HepG2 (cell line): ENCODE results near the gene TBCE. TPM values are rescaled to one million over a fixed set of nuclear protein-coding genes. Genes with fewer than 3 reads are reported as not detected.

Experiments used
- BHLHE40 ChIP-seq: IDR thresholded peaks from 2 replicates; pipeline ENCODE4 v1.6.1; 2011; ENCODE audit warnings: low read length, improper control_type of control experiment
- EP300 ChIP-seq, 3 experiments: sonication (generic) in 1 of 3; formaldehyde crosslinking in 1 of 3; IDR thresholded peaks; 2 replicates each; pipeline versions ENCODE4 v1.5.1 to v1.6.1; 2011 to 2020; ENCODE audit warnings: low read depth in 2 of 3, low read length in 2 of 3, borderline replicate concordance in 1 of 3, improper control_type of control experiment in 1 of 3, mild to moderate bottlenecking in 1 of 3, missing genetic modification reagents in 1 of 3, moderate library complexity in 1 of 3
- FOXM1 ChIP-seq: sonication (generic); formaldehyde crosslinking; IDR thresholded peaks from 2 replicates; pipeline ENCODE4 v1.5.0; 2020; ENCODE audit warnings: missing genetic modification reagents
- HMGA1 ChIP-seq: sonication (generic); formaldehyde crosslinking; conservative IDR thresholded peaks from 2 replicates; pipeline ENCODE4 v1.4.0; 2020; ENCODE audit warnings: missing genetic modification reagents
- HOXA5 ChIP-seq: sonication (generic); formaldehyde crosslinking; IDR thresholded peaks from 2 replicates; pipeline ENCODE4 v1.4.0; 2020; ENCODE audit warnings: missing genetic modification reagents
- KAT7 ChIP-seq: IDR thresholded peaks from 2 replicates; pipeline ENCODE4 v1.6.1; 2018; ENCODE audit warnings: borderline replicate concordance, missing compliant biosample characterization
- MTERF4 ChIP-seq: sonication (generic); formaldehyde crosslinking; IDR thresholded peaks from 2 replicates; pipeline ENCODE4 v1.8.0; 2023; ENCODE audit warnings: mild to moderate bottlenecking, missing genetic modification reagents
- NR2C2 ChIP-seq: sonication (generic); formaldehyde crosslinking; IDR thresholded peaks from 2 replicates; pipeline ENCODE4 v1.4.0; 2020; ENCODE audit warnings: missing genetic modification reagents, mild to moderate bottlenecking, moderate library complexity, borderline replicate concordance
- SRSF1 ChIP-seq: fragments of 200-400 bp; formaldehyde crosslinking; optimal IDR thresholded peaks from 2 replicates; pipeline ENCODE3; 2017; ENCODE audit warnings: mild to moderate bottlenecking, low read depth, low read length, moderate library complexity
- XBP1 ChIP-seq: sonication (generic); formaldehyde crosslinking; IDR thresholded peaks from 2 replicates; pipeline ENCODE4 v1.5.0; 2020; ENCODE audit warnings: missing genetic modification reagents
- ZMYM4 ChIP-seq: sonication (generic); formaldehyde crosslinking; IDR thresholded peaks from 2 replicates; pipeline ENCODE4 v1.8.1; 2023; ENCODE audit warnings: mild to moderate bottlenecking, missing genetic modification reagents
- ZNF124 ChIP-seq: sonication (generic); formaldehyde crosslinking; IDR thresholded peaks from 2 replicates; pipeline ENCODE4 v1.4.0; 2020; ENCODE audit warnings: missing genetic modification reagents
- ZNF225 ChIP-seq: sonication (generic); formaldehyde crosslinking; IDR thresholded peaks from 2 replicates; pipeline ENCODE4 v1.4.0; 2020; ENCODE audit warnings: mild to moderate bottlenecking, missing genetic modification reagents
- ZNF263 ChIP-seq: sonication (generic); formaldehyde crosslinking; IDR thresholded peaks from 2 replicates; pipeline ENCODE4 v1.4.0; 2020; ENCODE audit warnings: missing genetic modification reagents
- ZNF274 ChIP-seq: sonication (generic); formaldehyde crosslinking; IDR thresholded peaks from 2 replicates; pipeline ENCODE4 v1.5.1; 2020; ENCODE audit warnings: mild to moderate bottlenecking, missing genetic modification reagents
- ZNF546 ChIP-seq: sonication (generic); formaldehyde crosslinking; conservative IDR thresholded peaks from 2 replicates; pipeline ENCODE4 v1.8.1; 2023; ENCODE audit warnings: mild to moderate bottlenecking, missing genetic modification reagents
- ZNF605 ChIP-seq: sonication (generic); formaldehyde crosslinking; IDR thresholded peaks from 2 replicates; pipeline ENCODE4 v1.8.0; 2022; ENCODE audit warnings: mild to moderate bottlenecking, missing genetic modification reagents
- ZNF660 ChIP-seq: sonication (generic); formaldehyde crosslinking; IDR thresholded peaks from 2 replicates; pipeline ENCODE4 v1.5.1; 2020; ENCODE audit warnings: mild to moderate bottlenecking, low read depth, missing genetic modification reagents, borderline replicate concordance
- ZNF784 ChIP-seq: sonication (generic); formaldehyde crosslinking; IDR thresholded peaks from 2 replicates; pipeline ENCODE4 v1.5.1; 2020; ENCODE audit warnings: missing genetic modification reagents, mild to moderate bottlenecking, borderline replicate concordance
- polyA plus RNA-seq, 8 experiments: library from polyadenylated mRNA; depleted of rRNA in 3 of 8; stranded (reverse) in 7 of 8; unstranded in 1 of 8; fragments of >200 nt; fragmentation: Illumina TruSeq in 4 of 8; extraction: Trizol in 4 of 8; gene quantifications; 2 replicates each; pipeline versions ENCODE4 v1.2.1 to v1.2.3, GENCODE V29; 2011 to 2016; ENCODE audit warnings: low read depth in 4 of 8, missing spikeins in 1 of 8, mixed read lengths in 1 of 8; ENCODE audit not compliant: insufficient read depth in 1 of 8
- total RNA-seq, 5 experiments: library from RNA; depleted of rRNA; stranded (reverse); fragments of >200 nt; fragmentation: Illumina TruSeq; extraction: Trizol; gene quantifications; 2 replicates each; pipeline ENCODE4 v1.2.3, GENCODE V29; 2016; ENCODE audit warnings: low read depth in 1 of 5
- TF ChIP-seq, protein P1 (sequence below): sonication (generic); formaldehyde crosslinking; IDR thresholded peaks from 2 replicates; pipeline ENCODE4 v1.4.0; 2020; ENCODE audit warnings: low read depth, missing genetic modification reagents
- TF ChIP-seq, protein P2 (sequence below): sonication (generic); formaldehyde crosslinking; IDR thresholded peaks from 2 replicates; pipeline ENCODE4 v1.4.0; 2020; ENCODE audit warnings: missing genetic modification reagents, borderline replicate concordance

TBCE gene
- total and polyA plus RNA-seq, 2 of the 13 experiments (the other 11 are each of a cell fraction or from before 2014, with no cell fraction given): 25.6 to 31.1 TPM

DNA sequence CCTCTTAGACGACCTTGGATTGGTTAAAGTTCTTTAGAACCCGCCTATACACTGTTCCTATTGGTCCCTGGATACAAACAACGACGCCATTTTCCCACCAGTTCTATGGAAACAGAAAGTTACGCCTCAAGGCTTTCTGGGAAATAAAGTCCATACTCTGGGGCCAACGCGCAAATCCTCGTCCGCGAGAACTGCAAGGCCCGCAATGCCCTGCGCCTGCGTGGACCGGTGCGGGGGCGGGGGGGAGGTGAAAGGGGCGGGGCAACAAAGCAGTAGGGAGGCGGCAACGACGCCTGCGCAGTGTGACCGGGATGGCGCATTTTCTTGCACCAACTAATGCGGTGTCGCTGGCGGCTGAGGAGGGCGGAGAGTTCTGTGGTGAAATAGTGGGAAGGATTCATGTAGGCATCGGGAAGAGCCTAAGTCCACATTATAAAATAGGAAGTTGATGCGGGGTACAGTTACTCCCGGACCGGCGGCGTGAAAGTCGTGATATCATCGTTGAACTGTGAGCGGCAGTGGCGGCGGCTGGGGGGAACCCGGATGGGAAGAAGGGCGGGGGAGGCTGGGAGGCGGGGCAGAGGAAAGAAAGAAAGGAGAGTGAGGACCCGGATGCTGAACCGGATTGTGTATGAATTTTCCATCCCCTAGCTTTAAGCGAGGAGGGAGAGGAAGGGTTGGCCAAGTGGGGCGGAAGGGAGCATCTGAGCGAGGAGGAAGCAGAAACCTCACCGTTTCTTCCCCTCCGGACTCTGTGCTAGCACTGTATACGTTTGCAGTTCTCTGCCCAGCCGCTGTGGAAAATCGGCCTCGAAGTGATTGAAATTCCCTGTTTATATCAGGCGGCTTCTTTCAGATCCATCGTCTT lies 38.7 kb upstream of the TBCE start, which contains the start of gene GGPS1 (continued):
- TF ChIP-seq, protein P1, sequence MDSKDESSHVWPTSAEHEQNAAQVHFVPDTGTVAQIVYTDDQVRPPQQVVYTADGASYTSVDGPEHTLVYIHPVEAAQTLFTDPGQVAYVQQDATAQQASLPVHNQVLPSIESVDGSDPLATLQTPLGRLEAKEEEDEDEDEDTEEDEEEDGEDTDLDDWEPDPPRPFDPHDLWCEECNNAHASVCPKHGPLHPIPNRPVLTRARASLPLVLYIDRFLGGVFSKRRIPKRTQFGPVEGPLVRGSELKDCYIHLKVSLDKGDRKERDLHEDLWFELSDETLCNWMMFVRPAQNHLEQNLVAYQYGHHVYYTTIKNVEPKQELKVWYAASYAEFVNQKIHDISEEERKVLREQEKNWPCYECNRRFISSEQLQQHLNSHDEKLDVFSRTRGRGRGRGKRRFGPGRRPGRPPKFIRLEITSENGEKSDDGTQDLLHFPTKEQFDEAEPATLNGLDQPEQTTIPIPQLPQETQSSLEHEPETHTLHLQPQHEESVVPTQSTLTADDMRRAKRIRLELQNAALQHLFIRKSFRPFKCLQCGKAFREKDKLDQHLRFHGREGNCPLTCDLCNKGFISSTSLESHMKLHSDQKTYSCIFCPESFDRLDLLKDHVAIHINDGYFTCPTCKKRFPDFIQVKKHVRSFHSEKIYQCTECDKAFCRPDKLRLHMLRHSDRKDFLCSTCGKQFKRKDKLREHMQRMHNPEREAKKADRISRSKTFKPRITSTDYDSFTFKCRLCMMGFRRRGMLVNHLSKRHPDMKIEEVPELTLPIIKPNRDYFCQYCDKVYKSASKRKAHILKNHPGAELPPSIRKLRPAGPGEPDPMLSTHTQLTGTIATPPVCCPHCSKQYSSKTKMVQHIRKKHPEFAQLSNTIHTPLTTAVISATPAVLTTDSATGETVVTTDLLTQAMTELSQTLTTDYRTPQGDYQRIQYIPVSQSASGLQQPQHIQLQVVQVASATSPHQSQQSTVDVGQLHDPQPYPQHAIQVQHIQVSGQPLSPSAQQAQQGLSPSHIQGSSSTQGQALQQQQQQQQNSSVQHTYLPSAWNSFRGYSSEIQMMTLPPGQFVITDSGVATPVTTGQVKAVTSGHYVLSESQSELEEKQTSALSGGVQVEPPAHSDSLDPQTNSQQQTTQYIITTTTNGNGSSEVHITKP (CRISPR knock-in tag): peak; percentile 45; the same call in 1 of the 2 replicates
- peak; percentile 60; the same call in 1 of the 2 replicates for TF ChIP-seq KAT7
- TF ChIP-seq XBP1 (CRISPR knock-in tag): no peak
- TF ChIP-seq FOXM1 (CRISPR knock-in tag): no peak
- no peak for TF ChIP-seq BHLHE40
- TF ChIP-seq MTERF4 (CRISPR knock-in tag): peak; percentile 70; the same call in 1 of the 2 replicates
- TF ChIP-seq HMGA1: no peak
- no peak; the same call in none of the 2 replicates for TF ChIP-seq HOXA5
- TF ChIP-seq NR2C2 (CRISPR knock-in tag): peak; percentile 85
- no peak for TF ChIP-seq ZNF124 (CRISPR knock-in tag)
- TF ChIP-seq, protein P2, sequence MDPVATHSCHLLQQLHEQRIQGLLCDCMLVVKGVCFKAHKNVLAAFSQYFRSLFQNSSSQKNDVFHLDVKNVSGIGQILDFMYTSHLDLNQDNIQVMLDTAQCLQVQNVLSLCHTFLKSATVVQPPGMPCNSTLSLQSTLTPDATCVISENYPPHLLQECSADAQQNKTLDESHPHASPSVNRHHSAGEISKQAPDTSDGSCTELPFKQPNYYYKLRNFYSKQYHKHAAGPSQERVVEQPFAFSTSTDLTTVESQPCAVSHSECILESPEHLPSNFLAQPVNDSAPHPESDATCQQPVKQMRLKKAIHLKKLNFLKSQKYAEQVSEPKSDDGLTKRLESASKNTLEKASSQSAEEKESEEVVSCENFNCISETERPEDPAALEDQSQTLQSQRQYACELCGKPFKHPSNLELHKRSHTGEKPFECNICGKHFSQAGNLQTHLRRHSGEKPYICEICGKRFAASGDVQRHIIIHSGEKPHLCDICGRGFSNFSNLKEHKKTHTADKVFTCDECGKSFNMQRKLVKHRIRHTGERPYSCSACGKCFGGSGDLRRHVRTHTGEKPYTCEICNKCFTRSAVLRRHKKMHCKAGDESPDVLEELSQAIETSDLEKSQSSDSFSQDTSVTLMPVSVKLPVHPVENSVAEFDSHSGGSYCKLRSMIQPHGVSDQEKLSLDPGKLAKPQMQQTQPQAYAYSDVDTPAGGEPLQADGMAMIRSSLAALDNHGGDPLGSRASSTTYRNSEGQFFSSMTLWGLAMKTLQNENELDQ (CRISPR knock-in tag): no peak
- TF ChIP-seq ZNF225 (CRISPR knock-in tag): no peak
- no peak for TF ChIP-seq ZNF660 (CRISPR knock-in tag)
- TF ChIP-seq ZNF605 (CRISPR knock-in tag): no peak
- TF ChIP-seq SRSF1: peak; percentile 6
- no peak for TF ChIP-seq ZMYM4 (CRISPR knock-in tag)
- TF ChIP-seq ZNF263 (CRISPR knock-in tag): peak; percentile 58; the same call in 1 of the 2 replicates
- TF ChIP-seq ZNF546 (CRISPR knock-in tag): no peak
- TF ChIP-seq ZNF784 (CRISPR knock-in tag): no peak
- TF ChIP-seq ZNF274 (CRISPR knock-in tag): no peak
- no peak; a peak in 1 of 4 replicates for TF ChIP-seq EP300 (IDR thresholded peaks at IDR 0.05; ENCODE audit: low read depth in 2 of 2, low read length in 2 of 2)
- no peak for TF ChIP-seq EP300 (CRISPR knock-in tag; IDR thresholded peaks at IDR 0.05; ENCODE audit: borderline replicate concordance)
